Natural killer cell treated with Interleukin-12 subunit alpha and Interleukin-12 subunit beta and Interleukin-15 and Interleukin-18, amount 100 ng/mL, for 72 hours (primary cell): ENCODE results near the gene USO1. TPM values are rescaled to one million over a fixed set of nuclear protein-coding genes. Genes with fewer than 3 reads are reported as not detected.
"Not testable (repeated sequence)": the region's sequence is repeated elsewhere in the genome, so short reads cannot be mapped to it uniquely, and the experiment has no call there.

Experiments used
- ATAC-seq, 2 donors: fragments of 150-1000 bp; cut with Tn5 transposase in 1 of 2; sonication (Bioruptor Pico), chemical (Tn5 transposase) in 1 of 2; 2 replicates each; pipeline ENCODE4 v1.10.0; 2021
- DNase-seq: peaks from one replicate; pipeline ENCODE4 v3.0.0; 2022; ENCODE audit warnings: low spot score
- H3K27ac Mint-ChIP-seq, 2 donors: 1 replicate in 1 of 2; 2 replicates in 1 of 2; pipeline ENCODE4 v1.8.0; 2022; ENCODE audit warnings: mixed read lengths in 2 of 2, mild to moderate bottlenecking in 1 of 2, moderate library complexity in 1 of 2
- H3K27me3 Mint-ChIP-seq, 2 donors: 1 replicate in 1 of 2; 2 replicates in 1 of 2; pipeline ENCODE4 v1.8.0; 2022; ENCODE audit warnings: mixed read lengths in 2 of 2
- H3K36me3 Mint-ChIP-seq: one replicate; pipeline ENCODE4 v1.8.0; 2022; ENCODE audit warnings: mixed read lengths
- H3K4me1 Mint-ChIP-seq, 2 donors: 1 replicate in 1 of 2; 2 replicates in 1 of 2; pipeline ENCODE4 v1.8.0; 2022; ENCODE audit warnings: low read depth in 2 of 2, mixed read lengths in 2 of 2, mild to moderate bottlenecking in 1 of 2
- H3K4me3 Mint-ChIP-seq: one replicate; pipeline ENCODE4 v1.8.0; 2022; ENCODE audit warnings: mixed read lengths
- H3K9me3 Mint-ChIP-seq: 2 replicates; pipeline ENCODE4 v1.8.0; 2022; ENCODE audit warnings: mixed read lengths
- total RNA-seq, 2 donors: library from RNA; stranded (reverse); gene quantifications; one replicate each; pipeline ENCODE4 v1.2.3, GENCODE V29; 2022

The USO1 gene
- total RNA-seq = 10 to 100 TPM; 49.6 to 59.4 TPM

GRCh38 chr4:75724066-75724866, at the start of gene USO1:
Gene USO1 (plus strand): TSS chr4:75724577. CDS start chr4:75724820, 243 bp downstream.
- H3K27me3 Mint-ChIP-seq = no peaks in the 10 kb centered on the region
- peak within 1 kb of the TSS; percentile 99 to 100 for H3K27ac Mint-ChIP-seq
- peak within 1 kb of the TSS; percentile 99 for H3K4me3 Mint-ChIP-seq
- peaks cover 39 to 44% of the 10 kb centered on the region in 2 donors for H3K4me1 Mint-ChIP-seq
- peak; percentile 99 for DNase-seq
- H3K36me3 Mint-ChIP-seq = no peaks in the 10 kb centered on the region
- ATAC-seq = peak; percentile 98
- H3K9me3 Mint-ChIP-seq = no peaks in the 10 kb centered on the region

- Mint-ChIP-seq H3K36me3 (no peaks in the 10 kb centered on the region), H3K4me3 (no peak overlapping the region), H3K4me1 (peaks cover 21 to 25% of the 10 kb centered on the region in 2 donors), H3K27me3 (no peaks in the 10 kb centered on the region), H3K27ac (peak overlapping the region in 1 of 2 donors; percentile 60), H3K9me3 (no peaks in the 10 kb centered on the region)
- no peak for DNase-seq
- no peak for ATAC-seq
These were observed 49.3 kb upstream of the USO1 start for GRCh38 chr4:75675004-75675531.

- H3K4me3 Mint-ChIP-seq = no peak overlapping the region
- no peaks in the 10 kb centered on the region for H3K9me3 Mint-ChIP-seq
- no peaks in the 10 kb centered on the region for H3K36me3 Mint-ChIP-seq
- DNase-seq (no peak), ATAC-seq (no peak)
- H3K27me3 Mint-ChIP-seq = no peaks in the 10 kb centered on the region
- no peak overlapping the region for H3K27ac Mint-ChIP-seq
- H3K4me1 Mint-ChIP-seq = peaks cover 14 to 18% of the 10 kb centered on the region in 2 donors
These were observed 45.9 kb upstream of the USO1 start for GRCh38 chr4:75678473-75678872.

- no peak for DNase-seq
- Mint-ChIP-seq H3K4me3 (no peak overlapping the region), H3K9me3 (no peaks in the 10 kb centered on the region), H3K36me3 (no peaks in the 10 kb centered on the region), H3K27me3 (no peaks in the 10 kb centered on the region), H3K4me1 (peaks cover 9 to 14% of the 10 kb centered on the region in 2 donors), H3K27ac (no peak overlapping the region)
- no peak for ATAC-seq
These were observed 45.4 kb upstream of the USO1 start for GRCh38 chr4:75678965-75679364.

GRCh38 chr4:75679876-75680575, 44.4 kb upstream of the USO1 start:
- Mint-ChIP-seq H3K9me3 (no peaks in the 10 kb centered on the region), H3K27me3 (no peaks in the 10 kb centered on the region), H3K4me3 (no peak overlapping the region), H3K36me3 (no peaks in the 10 kb centered on the region), H3K4me1 (peaks cover 6 to 11% of the 10 kb centered on the region in 2 donors), H3K27ac (no peak overlapping the region)
- no peak for DNase-seq
- ATAC-seq = no peak

- H3K27me3 Mint-ChIP-seq = no peaks in the 10 kb centered on the region
- DNase-seq (no peak), ATAC-seq (no peak)
- H3K36me3 Mint-ChIP-seq = no peaks in the 10 kb centered on the region
- peaks cover 27 to 28% of the 10 kb centered on the region in 2 donors for H3K4me1 Mint-ChIP-seq
- no peak overlapping the region for H3K27ac Mint-ChIP-seq
- no peak overlapping the region for H3K4me3 Mint-ChIP-seq
- no peaks in the 10 kb centered on the region for H3K9me3 Mint-ChIP-seq
These were observed 40.8 kb upstream of the USO1 start for GRCh38 chr4:75683482-75684155.

- Mint-ChIP-seq H3K9me3 (no peaks in the 10 kb centered on the region), H3K27me3 (no peaks in the 10 kb centered on the region), H3K27ac (peak overlapping the region; percentile 49 to 55), H3K36me3 (no peaks in the 10 kb centered on the region), H3K4me3 (peak overlapping the region; percentile 44), H3K4me1 (peaks cover 27 to 28% of the 10 kb centered on the region in 2 donors)
- ATAC-seq (no peak), DNase-seq (no peak)
These were observed 38.7 kb upstream of the USO1 start for GRCh38 chr4:75685546-75686189.

GRCh38 chr4:75686346-75686745, 38.0 kb upstream of the USO1 start:
- H3K27me3 Mint-ChIP-seq = no peaks in the 10 kb centered on the region
- H3K36me3 Mint-ChIP-seq = no peaks in the 10 kb centered on the region
- H3K4me1 Mint-ChIP-seq = peaks cover 27 to 28% of the 10 kb centered on the region in 2 donors
- H3K9me3 Mint-ChIP-seq = no peaks in the 10 kb centered on the region
- peak; percentile 82 to 88 for ATAC-seq
- H3K4me3 Mint-ChIP-seq = peak overlapping the region; percentile 44
- no peak for DNase-seq
- peak overlapping the region; percentile 49 to 55 for H3K27ac Mint-ChIP-seq

GRCh38 chr4:75687125-75687524, 37.3 kb upstream of the USO1 start:
- peak overlapping the region; percentile 55 to 70 for H3K27ac Mint-ChIP-seq
- H3K9me3 Mint-ChIP-seq = not testable (repeated sequence)

GRCh38 chr4:75692066-75692465, 32.3 kb upstream of the USO1 start:
- not testable (repeated sequence) for H3K27ac Mint-ChIP-seq, H3K9me3 Mint-ChIP-seq, ATAC-seq, DNase-seq, H3K27me3 Mint-ChIP-seq, H3K4me3 Mint-ChIP-seq, H3K36me3 Mint-ChIP-seq
- peaks cover 5 to 16% of the 10 kb centered on the region in 2 donors for H3K4me1 Mint-ChIP-seq

More at GRCh38 chr4:75687125-75687524, 37.3 kb upstream of the USO1 start:
- not testable (repeated sequence) for DNase-seq, ATAC-seq, H3K36me3 Mint-ChIP-seq, H3K27me3 Mint-ChIP-seq
- H3K4me1 Mint-ChIP-seq = peaks cover 25 to 27% of the 10 kb centered on the region in 2 donors
- H3K4me3 Mint-ChIP-seq = peak overlapping the region; percentile 44

GRCh38 chr4:75696071-75696470, 28.3 kb upstream of the USO1 start:
- no peak for ATAC-seq
- peaks cover 19 to 23% of the 10 kb centered on the region in 2 donors for H3K4me1 Mint-ChIP-seq
- H3K27ac Mint-ChIP-seq = no peak overlapping the region

GRCh38 chr4:75696581-75696980, 27.8 kb upstream of the USO1 start:
- DNase-seq (no peak), ATAC-seq (no peak)
- H3K9me3 Mint-ChIP-seq = no peaks in the 10 kb centered on the region
- H3K4me3 Mint-ChIP-seq = no peak overlapping the region
- H3K36me3 Mint-ChIP-seq = no peaks in the 10 kb centered on the region
- H3K27me3 Mint-ChIP-seq = no peaks in the 10 kb centered on the region
- no peak overlapping the region for H3K27ac Mint-ChIP-seq
- H3K4me1 Mint-ChIP-seq = peaks cover 19 to 23% of the 10 kb centered on the region in 2 donors

More at GRCh38 chr4:75696071-75696470, 28.3 kb upstream of the USO1 start:
- Mint-ChIP-seq H3K27me3 (no peaks in the 10 kb centered on the region), H3K9me3 (no peaks in the 10 kb centered on the region), H3K4me3 (no peak overlapping the region), H3K36me3 (no peaks in the 10 kb centered on the region)
- DNase-seq = no peak
